ENCODE results near the gene ABCG1. TPM values are rescaled to one million over a fixed set of nuclear protein-coding genes. Genes with fewer than 3 reads are reported as not detected.

Gene ABCG1
- total RNA-seq, 2 experiments from 2014 or later, result 22.2 to 24.6 TPM

GRCh38 chr21:42317826-42318746 is 99.1 kb downstream of the ABCG1 start:
- Mint-ChIP-seq H3K4me3 (no peak overlapping the region), H3K27ac (no peak overlapping the region), H3K9me3 (no peaks in the 10 kb centered on the region), H3K4me1 (ENCODE audit: low read depth) (peaks cover 5% of the 10 kb centered on the region), H3K36me3 (no peaks in the 10 kb centered on the region), H3K27me3 (no peaks in the 10 kb centered on the region)
- intact Hi-C loops (cut with micrococcal nuclease), result no loop called here
- CTCF ChIA-PET, result interaction anchor here (0.6 to 1.9 kb wide), 4 partner anchors 8 to 150 kb away, joined by 3 to 8 read pairs (median 4); no protein-coding TSS in a partner anchor
- no peak for DNase-seq
- POLR2A ChIA-PET, result no interaction called here

GRCh38 chr21:42319376-42319775 is 100.4 kb downstream of the ABCG1 start:
- Mint-ChIP-seq H3K4me3 (no peak overlapping the region), H3K36me3 (no peaks in the 10 kb centered on the region), H3K27ac (no peak overlapping the region), H3K27me3 (peaks cover 3% of the 10 kb centered on the region), H3K9me3 (no peaks in the 10 kb centered on the region), H3K4me1 (ENCODE audit: low read depth) (peaks cover 5% of the 10 kb centered on the region)
- DNase-seq, result no peak
- intact Hi-C loops (cut with micrococcal nuclease), result no loop called here
- ChIA-PET POLR2A (no interaction called here), CTCF (interaction anchor here (1.9 kb wide), 1 partner anchor 9 kb away, joined by 8 read pairs; no protein-coding TSS in a partner anchor)

GRCh38 chr21:42319851-42320572 is 101.1 kb downstream of the ABCG1 start:
- CTCF ChIA-PET, result interaction anchor here (1.9 kb wide), 1 partner anchor 10 kb away, joined by 8 read pairs; no protein-coding TSS in a partner anchor

GRCh38 chr21:42320791-42321190 is 101.9 kb downstream of the ABCG1 start:
- ChIA-PET CTCF (no interaction called here), POLR2A (no interaction called here)
- Mint-ChIP-seq H3K27ac (no peak overlapping the region), H3K27me3 (peaks cover 4% of the 10 kb centered on the region), H3K4me3 (no peak overlapping the region), H3K36me3 (no peaks in the 10 kb centered on the region), H3K4me1 (ENCODE audit: low read depth) (peaks cover 5% of the 10 kb centered on the region), H3K9me3 (no peaks in the 10 kb centered on the region)
- no peak for DNase-seq
- intact Hi-C loops (cut with micrococcal nuclease), result no loop called here

More at GRCh38 chr21:42319851-42320572, 101.1 kb downstream of the ABCG1 start:
- H3K4me1 Mint-ChIP-seq (ENCODE audit: low read depth), result peaks cover 5% of the 10 kb centered on the region
- H3K9me3 Mint-ChIP-seq, result no peaks in the 10 kb centered on the region
- H3K27ac Mint-ChIP-seq, result no peak overlapping the region
- POLR2A ChIA-PET, result no interaction called here
- H3K36me3 Mint-ChIP-seq, result no peaks in the 10 kb centered on the region
- no peak for DNase-seq
- intact Hi-C loops (cut with micrococcal nuclease), result no loop called here
- H3K4me3 Mint-ChIP-seq, result no peak overlapping the region
- peaks cover 4% of the 10 kb centered on the region for H3K27me3 Mint-ChIP-seq

GRCh38 chr21:42321231-42321630 is 102.3 kb downstream of the ABCG1 start:
- DNase-seq, result no peak
- Mint-ChIP-seq H3K4me3 (no peak overlapping the region), H3K4me1 (ENCODE audit: low read depth) (peaks cover 5% of the 10 kb centered on the region), H3K27me3 (peaks cover 4% of the 10 kb centered on the region), H3K27ac (no peak overlapping the region), H3K36me3 (no peaks in the 10 kb centered on the region), H3K9me3 (no peaks in the 10 kb centered on the region)
- intact Hi-C loops (cut with micrococcal nuclease), result no loop called here
- ChIA-PET POLR2A (no interaction called here), CTCF (no interaction called here)

GRCh38 chr21:42321845-42322244 is 102.9 kb downstream of the ABCG1 start:
- H3K4me3 Mint-ChIP-seq, result no peak overlapping the region
- intact Hi-C loops (cut with micrococcal nuclease), result no loop called here
- CTCF ChIA-PET, result interaction anchor here (2.2 kb wide), 1 partner anchor 11 kb away, joined by 9 read pairs; no protein-coding TSS in a partner anchor
- DNase-seq, result no peak
- H3K27ac Mint-ChIP-seq, result no peak overlapping the region
- peaks cover 5% of the 10 kb centered on the region for H3K4me1 Mint-ChIP-seq (ENCODE audit: low read depth)
- POLR2A ChIA-PET, result no interaction called here
- no peaks in the 10 kb centered on the region for H3K9me3 Mint-ChIP-seq
- H3K36me3 Mint-ChIP-seq, result no peaks in the 10 kb centered on the region
- peaks cover 4% of the 10 kb centered on the region for H3K27me3 Mint-ChIP-seq

- Mint-ChIP-seq H3K27ac (no peak overlapping the region), H3K4me1 (ENCODE audit: low read depth) (no peaks in the 10 kb centered on the region), H3K9me3 (no peaks in the 10 kb centered on the region), H3K36me3 (no peaks in the 10 kb centered on the region), H3K4me3 (no peak overlapping the region), H3K27me3 (peaks cover 4% of the 10 kb centered on the region)
- ChIA-PET POLR2A (no interaction called here), CTCF (interaction anchor here (1.0 kb wide), 1 partner anchor 67 kb away, joined by 3 read pairs; no protein-coding TSS in a partner anchor)
- intact Hi-C loops (cut with micrococcal nuclease), result no loop called here
- DNase-seq, result no peak
These were observed 106.0 kb downstream of the ABCG1 start for GRCh38 chr21:42324896-42325295.

GRCh38 chr21:42330380-42331371 is 111.7 kb downstream of the ABCG1 start:
- no peak overlapping the region for H3K27ac Mint-ChIP-seq
- no peak for DNase-seq
- peaks cover 17% of the 10 kb centered on the region for H3K9me3 Mint-ChIP-seq
- ChIA-PET CTCF (no interaction called here), POLR2A (no interaction called here)
- H3K36me3 Mint-ChIP-seq, result peaks cover 6% of the 10 kb centered on the region
- intact Hi-C loops (cut with micrococcal nuclease), result no loop called here
- peaks cover 7% of the 10 kb centered on the region for H3K27me3 Mint-ChIP-seq
- H3K4me1 Mint-ChIP-seq (ENCODE audit: low read depth), result no peaks in the 10 kb centered on the region
- no peak overlapping the region for H3K4me3 Mint-ChIP-seq

- Mint-ChIP-seq H3K9me3 (peaks cover 17% of the 10 kb centered on the region), H3K4me1 (ENCODE audit: low read depth) (no peaks in the 10 kb centered on the region), H3K27ac (no peak overlapping the region), H3K4me3 (no peak overlapping the region), H3K36me3 (peaks cover 6% of the 10 kb centered on the region), H3K27me3 (peaks cover 7% of the 10 kb centered on the region)
- intact Hi-C loops (cut with micrococcal nuclease), result no loop called here
- DNase-seq, result no peak
- POLR2A ChIA-PET, result no interaction called here
- CTCF ChIA-PET, result no interaction called here
These were observed 112.7 kb downstream of the ABCG1 start for GRCh38 chr21:42331660-42332059.

GRCh38 chr21:42332557-42333317 is 113.8 kb downstream of the ABCG1 start:
- Mint-ChIP-seq H3K27ac (no peak overlapping the region), H3K4me3 (no peak overlapping the region), H3K27me3 (peaks cover 11% of the 10 kb centered on the region), H3K4me1 (ENCODE audit: low read depth) (peaks cover 4% of the 10 kb centered on the region), H3K9me3 (peaks cover 17% of the 10 kb centered on the region), H3K36me3 (peaks cover 6% of the 10 kb centered on the region)
- POLR2A ChIA-PET, result no interaction called here
- DNase-seq, result no peak
- CTCF ChIA-PET, result no interaction called here
- intact Hi-C loops (cut with micrococcal nuclease), result no loop called here

- Mint-ChIP-seq H3K27me3 (peaks cover 11% of the 10 kb centered on the region), H3K4me1 (ENCODE audit: low read depth) (peaks cover 23% of the 10 kb centered on the region), H3K36me3 (peaks cover 3% of the 10 kb centered on the region), H3K27ac (no peak overlapping the region), H3K4me3 (no peak overlapping the region), H3K9me3 (peaks cover 12% of the 10 kb centered on the region)
- CTCF ChIA-PET, result interaction anchor here (0.8 to 4.7 kb wide), 9 partner anchors 25 to 190 kb away, joined by 3 to 35 read pairs (median 4); no protein-coding TSS in a partner anchor
- DNase-seq, result no peak
- intact Hi-C loops (cut with micrococcal nuclease), result loop anchor here (5.0 kb wide), 1 partner anchor 191 kb away; no protein-coding TSS in a partner anchor
- POLR2A ChIA-PET, result no interaction called here
These were observed 117.1 kb downstream of the ABCG1 start for GRCh38 chr21:42336054-42336453.
